ENCODE results near the gene KLK3. TPM values are rescaled to one million over a fixed set of nuclear protein-coding genes. Genes with fewer than 3 reads are reported as not detected.

KLK3 gene
- total and polyA plus RNA-seq, 2 donors (not counting 1 experiment from before 2014, with no cell fraction given), result not detected

DNA sequence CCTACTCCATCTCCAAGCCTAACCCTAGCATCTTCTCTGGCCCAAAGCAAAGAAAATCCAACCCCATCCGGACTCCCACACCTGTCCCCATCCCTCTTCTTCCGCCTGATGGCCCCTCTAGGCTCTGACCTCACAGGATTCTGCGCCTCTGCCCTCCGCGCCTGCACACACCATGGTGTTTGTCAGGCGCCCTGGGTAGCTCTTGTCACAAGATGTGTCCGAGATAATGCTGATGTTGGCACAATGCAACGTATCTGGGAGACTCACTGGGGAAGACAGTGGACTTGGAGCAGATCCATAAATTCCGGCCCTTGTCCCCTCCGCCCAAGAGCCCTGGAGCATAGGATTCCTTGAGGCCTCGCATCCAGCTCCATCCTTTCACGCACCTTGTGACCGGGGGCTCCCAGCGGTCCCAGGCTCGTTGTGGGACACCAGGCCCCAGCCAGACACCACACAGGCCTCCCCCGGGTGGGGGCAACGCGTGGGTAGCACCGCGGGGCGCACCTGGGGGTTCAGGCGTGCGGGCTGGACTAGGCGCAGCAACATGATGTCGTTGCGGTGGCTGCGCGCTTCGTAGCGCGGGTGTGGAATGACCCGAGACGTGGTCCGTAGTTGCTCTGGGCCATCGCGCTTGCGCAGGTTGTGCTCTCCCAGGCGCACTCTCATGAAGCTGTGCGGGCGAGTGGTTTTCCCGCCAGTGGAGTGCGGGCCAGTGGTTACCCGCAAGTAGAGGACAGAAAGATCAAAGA is 28.0 kb upstream of the KLK3 start:
- Mint-ChIP-seq H3K4me1 (peaks cover 19% of the 10 kb centered on the region), H3K9me3 (ENCODE audit: insufficient read depth) (no peaks in the 10 kb centered on the region), H3K4me3 (no peak overlapping the region), H3K27me3 (peaks cover 39% of the 10 kb centered on the region), H3K27ac (no peak overlapping the region)
- Histone ChIP-seq H3K4me3 (ENCODE audit: control extremely low read depth in 1 of 5, extremely low read depth in 1 of 5, insufficient read depth in 1 of 5, low read depth in 2 of 5, low read length in 4 of 5) (no peak overlapping the region), H3K27ac (ENCODE audit: low read length in 2 of 2) (no peak overlapping the region), H4K20me1 (ENCODE audit: control insufficient read depth, insufficient read depth, low read length, poor library complexity, severe bottlenecking) (no peaks in the 10 kb centered on the region), H3K36me3 (replicated peaks in 1 of 2; ENCODE audit: control extremely low read depth in 1 of 2, control insufficient read depth in 1 of 2, extremely low read depth in 1 of 2, insufficient read depth in 2 of 2, low read length in 1 of 2) (no peaks in the 10 kb centered on the region), H3K27me3 (replicated peaks in 1 of 4; ENCODE audit: control extremely low read depth in 1 of 4, control insufficient read depth in 3 of 4, insufficient read depth in 4 of 4, low read length in 3 of 4) (peaks cover 0 to 10% (median 0%) of the 10 kb centered on the region in 4 experiments), H2AFZ (ENCODE audit: insufficient read depth, low read depth, low read length, poor library complexity, severe bottlenecking) (no peak overlapping the region), H3K4me2 (replicated peaks; ENCODE audit: low read depth, low read length, poor library complexity, severe bottlenecking) (no peak overlapping the region), H3K79me2 (ENCODE audit: control insufficient read depth, insufficient read depth, low read length) (no peaks in the 10 kb centered on the region), H3K4me1 (ENCODE audit: control insufficient read depth in 2 of 2, insufficient read depth in 2 of 2, low read length in 2 of 2) (peaks cover 5 to 15% of the 10 kb centered on the region in 2 donors), H3K9ac (ENCODE audit: low read length) (no peak overlapping the region), H3K9me3 (ENCODE audit: control extremely low read depth in 1 of 3, control insufficient read depth in 2 of 3, insufficient read depth in 1 of 3, low read length in 2 of 3) (peaks cover 0 to 2% (median 0%) of the 10 kb centered on the region in 3 donors)
- no peak for TF ChIP-seq EZH2 (IDR thresholded peaks at IDR 0.05; ENCODE audit: borderline replicate concordance, insufficient read depth, low read depth, low read length, poor library complexity, severe bottlenecking)
- TF ChIP-seq, protein P1, sequence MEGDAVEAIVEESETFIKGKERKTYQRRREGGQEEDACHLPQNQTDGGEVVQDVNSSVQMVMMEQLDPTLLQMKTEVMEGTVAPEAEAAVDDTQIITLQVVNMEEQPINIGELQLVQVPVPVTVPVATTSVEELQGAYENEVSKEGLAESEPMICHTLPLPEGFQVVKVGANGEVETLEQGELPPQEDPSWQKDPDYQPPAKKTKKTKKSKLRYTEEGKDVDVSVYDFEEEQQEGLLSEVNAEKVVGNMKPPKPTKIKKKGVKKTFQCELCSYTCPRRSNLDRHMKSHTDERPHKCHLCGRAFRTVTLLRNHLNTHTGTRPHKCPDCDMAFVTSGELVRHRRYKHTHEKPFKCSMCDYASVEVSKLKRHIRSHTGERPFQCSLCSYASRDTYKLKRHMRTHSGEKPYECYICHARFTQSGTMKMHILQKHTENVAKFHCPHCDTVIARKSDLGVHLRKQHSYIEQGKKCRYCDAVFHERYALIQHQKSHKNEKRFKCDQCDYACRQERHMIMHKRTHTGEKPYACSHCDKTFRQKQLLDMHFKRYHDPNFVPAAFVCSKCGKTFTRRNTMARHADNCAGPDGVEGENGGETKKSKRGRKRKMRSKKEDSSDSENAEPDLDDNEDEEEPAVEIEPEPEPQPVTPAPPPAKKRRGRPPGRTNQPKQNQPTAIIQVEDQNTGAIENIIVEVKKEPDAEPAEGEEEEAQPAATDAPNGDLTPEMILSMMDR (IDR thresholded peaks at IDR 0.05), result no peak
- POLR2A ChIA-PET, result no interaction called here
- WGBS (ENCODE audit: insufficient coverage), result 77% methylated on average over 43 of the region's 43 CpGs
- CTCF ChIA-PET, result no interaction called here
- intact Hi-C loops (cut with micrococcal nuclease), result no loop called here
- DNase-seq (no peak), ATAC-seq (ENCODE audit: low read depth) (no peak)

DNA sequence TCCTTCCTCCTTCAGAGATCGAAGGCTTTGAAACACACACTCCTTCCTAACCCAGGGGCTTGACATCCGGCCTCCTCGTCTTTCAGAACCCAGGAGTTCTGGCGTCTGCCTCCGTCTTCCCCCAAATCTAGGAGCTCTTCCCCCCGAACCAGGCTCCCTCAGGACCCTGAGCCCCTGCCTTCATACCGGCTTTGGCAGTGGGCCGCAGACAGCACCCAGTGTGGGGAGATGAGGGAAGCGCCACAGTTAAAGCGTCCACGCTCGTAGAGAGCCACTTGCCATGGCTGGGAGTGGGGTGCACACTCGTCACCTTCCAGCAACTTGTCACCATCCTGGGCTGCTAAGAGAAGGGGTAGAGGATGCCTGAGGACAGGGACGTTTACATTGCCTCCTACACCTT is 27.2 kb upstream of the KLK3 start:
- WGBS (ENCODE audit: insufficient coverage), result 86% methylated on average over 6 of the region's 14 CpGs
- ChIA-PET CTCF (no interaction called here), POLR2A (no interaction called here)
- no peaks in the 10 kb centered on the region for H3K9me3 Mint-ChIP-seq (ENCODE audit: insufficient read depth)
- no peaks in the 10 kb centered on the region for H3K36me3 ChIP-seq (replicated peaks in 1 of 2; ENCODE audit: control extremely low read depth in 1 of 2, control insufficient read depth in 1 of 2, extremely low read depth in 1 of 2, insufficient read depth in 2 of 2, low read length in 1 of 2)
- H3K9me3 ChIP-seq (ENCODE audit: control extremely low read depth in 1 of 3, control insufficient read depth in 2 of 3, insufficient read depth in 1 of 3, low read length in 2 of 3), result peaks cover 0 to 2% (median 0%) of the 10 kb centered on the region in 3 donors
- no peak overlapping the region for H3K27ac Mint-ChIP-seq
- TF ChIP-seq EZH2 (IDR thresholded peaks at IDR 0.05; ENCODE audit: borderline replicate concordance, insufficient read depth, low read depth, low read length, poor library complexity, severe bottlenecking), result no peak
- TF ChIP-seq, protein P1 (IDR thresholded peaks at IDR 0.05), result no peak
- no peak overlapping the region for H3K4me3 Mint-ChIP-seq
- H3K27ac ChIP-seq (ENCODE audit: low read length in 2 of 2), result no peak overlapping the region
- no peaks in the 10 kb centered on the region for H3K79me2 ChIP-seq (ENCODE audit: control insufficient read depth, insufficient read depth, low read length)
- DNase-seq (no peak), ATAC-seq (ENCODE audit: low read depth) (no peak)
- peaks cover 0 to 11% (median 0%) of the 10 kb centered on the region in 4 experiments for H3K27me3 ChIP-seq (replicated peaks in 1 of 4; ENCODE audit: control extremely low read depth in 1 of 4, control insufficient read depth in 3 of 4, insufficient read depth in 4 of 4, low read length in 3 of 4)
- H3K4me3 ChIP-seq (ENCODE audit: control extremely low read depth in 1 of 5, extremely low read depth in 1 of 5, insufficient read depth in 1 of 5, low read depth in 2 of 5, low read length in 4 of 5), result no peak overlapping the region
- intact Hi-C loops (cut with micrococcal nuclease), result no loop called here
- peaks cover 3 to 15% of the 10 kb centered on the region in 2 donors for H3K4me1 ChIP-seq (ENCODE audit: control insufficient read depth in 2 of 2, insufficient read depth in 2 of 2, low read length in 2 of 2)
- H3K27me3 Mint-ChIP-seq, result peaks cover 43% of the 10 kb centered on the region
- no peak overlapping the region for H3K9ac ChIP-seq (ENCODE audit: low read length)
- no peak overlapping the region for H2AFZ ChIP-seq (ENCODE audit: insufficient read depth, low read depth, low read length, poor library complexity, severe bottlenecking)
- no peaks in the 10 kb centered on the region for H4K20me1 ChIP-seq (ENCODE audit: control insufficient read depth, insufficient read depth, low read length, poor library complexity, severe bottlenecking)
- no peak overlapping the region for H3K4me2 ChIP-seq (replicated peaks; ENCODE audit: low read depth, low read length, poor library complexity, severe bottlenecking)
- peaks cover 11% of the 10 kb centered on the region for H3K4me1 Mint-ChIP-seq
